GM12878 (cell line): ENCODE data around the gene ERC1. TPM values are rescaled to one million over a fixed set of nuclear protein-coding genes. Genes with fewer than 3 reads are reported as not detected.

Experiments
- ATAC-seq: fragments of 200-7000 bp; cut with Tn5 transposase; 3 replicates; pipeline ENCODE4 v1.9.1; 2020; ENCODE audit warnings: mild to moderate bottlenecking, moderate library complexity
- BruUV-seq: library from RNA; stranded (reverse); fragments of 400-500 nt; replicated peaks from 2 replicates; lab custom pipeline; 2021; lab: Mats Ljungman, UMichigan
- CTCF ChIA-PET: fragments of 300-600 bp; sonication (Branson Sonifier 250); formaldehyde crosslinking; extraction: SDS; loops from one replicate; lab custom pipeline; 2021; ENCODE audit warnings: inconsistent platforms; lab: Yijun Ruan, JAX
- POLR2A ChIA-PET: fragments of 350-600 bp; formaldehyde crosslinking; extraction: SDS; loops from one replicate; lab custom pipeline; 2021; ENCODE audit warnings: inconsistent platforms; lab: Charles Lee
- RAD21 ChIA-PET: fragments of 300-600 bp; sonication (Branson Sonifier 250); formaldehyde crosslinking; loops from one replicate; lab custom pipeline; 2023; ENCODE audit warnings: antibody characterized with exemption; ENCODE audit not compliant: unreplicated experiment; lab: Charles Lee
- SMC1A ChIA-PET: fragments of 300-600 bp; sonication (Branson Sonifier 250); formaldehyde crosslinking; loops from one replicate; lab custom pipeline; 2023; ENCODE audit not compliant: unreplicated experiment, uncharacterized antibody; lab: Charles Lee
- DNase-seq: peaks from one replicate; pipeline ENCODE4 v3.0.0-alpha.2; 2011; ENCODE audit warnings: low read depth, low spot score
- FAIRE-seq: peaks from 3 replicates; lab custom pipeline; 2011; peaks lifted over from hg19 to GRCh38; lab: Jason Lieb, UNC
- H2AFZ ChIP-seq: 2 replicates; pipeline ENCODE4 v1.6.0; 2011; ENCODE audit warnings: low read depth, low read length, control low read depth; ENCODE audit not compliant: control insufficient read depth
- H3K27ac ChIP-seq: 2 replicates; pipeline ENCODE4 v1.5.1; 2011; ENCODE audit warnings: control low read depth; ENCODE audit not compliant: control insufficient read depth, insufficient read depth
- H3K27me3 ChIP-seq, 2 experiments: replicated peaks in 1 of 2; 2 replicates each; pipeline versions ENCODE4 v1.6.0 to v1.6.1; 2011; ENCODE audit warnings: low read length in 1 of 2; ENCODE audit not compliant: control insufficient read depth in 2 of 2, insufficient read depth in 2 of 2
- H3K36me3 ChIP-seq, 2 experiments: 2 replicates each; pipeline ENCODE4 v1.5.1; 2011; ENCODE audit warnings: low read length in 1 of 2; ENCODE audit not compliant: control insufficient read depth in 2 of 2, insufficient read depth in 2 of 2
- H3K4me1 ChIP-seq: 2 replicates; pipeline ENCODE4 v1.6.1; 2011; ENCODE audit warnings: mild to moderate bottlenecking, low read length, moderate library complexity, mixed read lengths; ENCODE audit not compliant: control insufficient read depth, insufficient read depth
- H3K4me2 ChIP-seq: 2 replicates; pipeline ENCODE4 v1.6.0; 2011; ENCODE audit warnings: control low read depth; ENCODE audit not compliant: control insufficient read depth, insufficient read depth
- H3K4me3 ChIP-seq: fragments of 200-600 bp; sonication (generic); 2 replicates; pipeline ENCODE4 v1.5.1; 2016
- H3K79me2 ChIP-seq: 2 replicates; pipeline ENCODE4 v1.6.0; 2011; ENCODE audit warnings: low read length; ENCODE audit not compliant: control insufficient read depth, insufficient read depth
- H3K9ac ChIP-seq: 2 replicates; pipeline ENCODE4 v1.8.0; 2011; ENCODE audit warnings: low read length, control low read depth, mixed read lengths; ENCODE audit not compliant: control insufficient read depth, insufficient read depth
- H3K9me3 ChIP-seq: replicated peaks from 3 replicates; pipeline ENCODE4 v1.5.1; 2011; ENCODE audit warnings: mild to moderate bottlenecking, low read length; ENCODE audit not compliant: control insufficient read depth, insufficient read depth
- H4K20me1 ChIP-seq: 2 replicates; pipeline ENCODE4 v1.6.0; 2011; ENCODE audit not compliant: control insufficient read depth, insufficient read depth
- BRCA1 ChIP-seq: IDR thresholded peaks from 2 replicates; pipeline ENCODE4 v1.6.1; 2011; ENCODE audit warnings: low read depth, low read length, improper control_type of control experiment
- CREB1 ChIP-seq: IDR thresholded peaks from 2 replicates; pipeline ENCODE4 v1.6.1; 2012; ENCODE audit warnings: low read depth, mild to moderate bottlenecking, inconsistent platforms
- EZH2 ChIP-seq: IDR thresholded peaks from 2 replicates; pipeline ENCODE4 v1.6.1; 2012; ENCODE audit warnings: low read depth, mild to moderate bottlenecking, control low read depth, inconsistent platforms, low read length, borderline replicate concordance; ENCODE audit not compliant: control insufficient read depth
- IKZF1 ChIP-seq: fragments of 450-650 bp; conservative IDR thresholded peaks from 2 replicates; pipeline ENCODE4 v1.6.1; 2017; ENCODE audit warnings: antibody characterized with exemption, mild to moderate bottlenecking
- NR2F1 ChIP-seq: fragments of 450-650 bp; conservative IDR thresholded peaks from 2 replicates; pipeline ENCODE4 v1.6.1; 2017; ENCODE audit warnings: mild to moderate bottlenecking
- RCOR1 ChIP-seq: conservative IDR thresholded peaks from 2 replicates; pipeline ENCODE4 v1.6.1; 2012; ENCODE audit warnings: low read depth, low read length, improper control_type of control experiment
- SIN3A ChIP-seq: IDR thresholded peaks from 2 replicates; pipeline ENCODE4 v1.6.1; 2012; ENCODE audit warnings: low read depth, low read length, improper control_type of control experiment
- SP1 ChIP-seq: IDR thresholded peaks from one replicate; pipeline ENCODE4 v1.6.1; 2011; ENCODE audit warnings: low read depth, low read length
- SPI1 ChIP-seq: IDR thresholded peaks from 2 replicates; pipeline ENCODE4 v1.6.1; 2011; ENCODE audit warnings: low read depth, mild to moderate bottlenecking, low read length, moderate library complexity, borderline replicate concordance; ENCODE audit not compliant: insufficient read depth
- WGBS: methylation state at CpG from one replicate; pipeline ENCODE4 v1.1.6; 2016; ENCODE audit warnings: low lambda C conversion rate; ENCODE audit not compliant: insufficient replicate concordance, insufficient coverage; ENCODE audit errors: missing lambda C conversion rate; 5-methylcytosine and 5-hydroxymethylcytosine counted together
- in situ Hi-C: fragments of 300-500 bp; cut with MboI; formaldehyde crosslinking; loops from 9 replicates; pipeline ENCODE4 v1.14.3; 2018; ENCODE audit warnings: mixed read lengths
- intact Hi-C: fragments of 100-400 bp; cut with micrococcal nuclease; formaldehyde crosslinking; loops from one replicate; pipeline ENCODE4 v1.14.2; 2022; ENCODE audit not compliant: unreplicated experiment
- polyA plus RNA-seq, 11 experiments: library from polyadenylated mRNA; depleted of rRNA in 4 of 11; unstranded in 6 of 11; stranded (reverse) in 5 of 11; fragments of >200 nt; fragmentation: Nextera tagmentation in 4 of 11; fragmentation: Illumina TruSeq in 1 of 11; extraction: Ambion mirVana in 4 of 11; extraction: Trizol in 1 of 11; gene quantifications; 1 replicate in 1 of 11; 2 replicates in 10 of 11; pipeline versions ENCODE4 v1.2.1 to v1.2.3, GENCODE V29; 2011 to 2016; ENCODE audit warnings: inconsistent platforms in 2 of 11, missing spikeins in 2 of 11, low read depth in 1 of 11
- total RNA-seq, 4 experiments: library from RNA; depleted of rRNA in 3 of 4; stranded (reverse); fragments of >200 nt in 3 of 4; fragmentation: Illumina TruSeq in 1 of 4; extraction: Trizol in 1 of 4; gene quantifications; 2 replicates each; pipeline versions ENCODE4 v1.2.1 to v1.2.3, GENCODE V29; 2013 to 2021
- TF ChIP-seq, protein P1 (sequence below): fragments of 450-650 bp; IDR thresholded peaks from 2 replicates; pipeline ENCODE4 v1.6.1; 2014; ENCODE audit warnings: mild to moderate bottlenecking

The ERC1 gene
- total and polyA plus RNA-seq, 10 of the 15 experiments (the other 5 are each of a cell fraction or from before 2014, with no cell fraction given), result 0.75 to 8.0 (median 5.0) TPM

DNA sequence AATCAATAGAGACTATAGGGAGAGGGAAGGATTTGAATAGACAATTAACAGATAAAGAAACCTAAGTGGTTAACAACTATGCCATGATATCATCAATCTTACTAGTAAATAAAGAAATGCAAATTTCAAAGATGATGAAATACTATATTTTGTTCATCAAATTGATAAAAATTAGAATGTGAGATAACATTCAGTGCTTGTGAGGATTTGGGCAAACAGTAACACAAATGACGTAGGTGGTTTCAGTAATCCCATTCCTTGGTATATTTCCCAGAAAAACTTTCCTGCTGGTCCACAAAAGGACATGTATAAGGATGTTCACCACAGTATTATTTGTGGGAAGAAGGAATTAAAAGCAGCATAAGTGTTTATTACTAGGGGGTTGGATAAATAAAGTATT is 136.0 kb downstream of the ERC1 start:
- Histone ChIP-seq H3K4me2 (no peak overlapping the region), H3K9ac (no peak overlapping the region), H3K4me3 (no peak overlapping the region), H3K79me2 (no peaks in the 10 kb centered on the region), H4K20me1 (no peaks in the 10 kb centered on the region), H3K27me3 (no peaks in the 10 kb centered on the region), H3K27ac (no peak overlapping the region), H3K36me3 (no peaks in the 10 kb centered on the region), H2AFZ (no peak overlapping the region), H3K4me1 (no peaks in the 10 kb centered on the region), H3K9me3 (no peaks in the 10 kb centered on the region)
- in situ Hi-C loops (no loop called here), intact Hi-C loops (no loop called here)
- ChIA-PET SMC1A (interaction anchor here (1.4 to 1.8 kb wide), 2 partner anchors 9 to 245 kb away, joined by 3 to 7 read pairs; no protein-coding TSS in a partner anchor), CTCF (interaction anchor here (1.7 kb wide), 1 partner anchor 9 kb away, joined by 12 read pairs; no protein-coding TSS in a partner anchor), POLR2A (no interaction called here), RAD21 (interaction anchor here (0.6 to 1.4 kb wide), 2 partner anchors 67 to 279 kb away, joined by 3 read pairs; no protein-coding TSS in a partner anchor)
- ATAC-seq (no peak), FAIRE-seq (no peak), DNase-seq (no peak)
- BruUV-seq, result no TSS peak
- 65% methylated on average over 1 of the region's 1 CpG for WGBS
- no peak for TF ChIP-seq SP1

- H2AFZ ChIP-seq, result no peak overlapping the region
- H3K4me1 ChIP-seq, result no peaks in the 10 kb centered on the region
- no peak overlapping the region for H3K4me2 ChIP-seq
- 34% methylated on average over 3 of the region's 3 CpGs for WGBS
- no TSS peak for BruUV-seq
- ChIA-PET CTCF (interaction anchor here (0.8 to 4.5 kb wide), 4 partner anchors 11 to 453 kb away, joined by 3 to 49 read pairs (median 6); no protein-coding TSS in a partner anchor), POLR2A (interaction anchor here (1.5 kb wide), 1 partner anchor 77 kb away, joined by 4 read pairs; no protein-coding TSS in a partner anchor), SMC1A (interaction anchor here (0.7 to 4.0 kb wide), 8 partner anchors 9 to 612 kb away, joined by 3 to 36 read pairs (median 3); no protein-coding TSS in a partner anchor), RAD21 (interaction anchor here (3.6 kb wide), 1 partner anchor 12 kb away, joined by 23 read pairs; no protein-coding TSS in a partner anchor)
- no peaks in the 10 kb centered on the region for H3K9me3 ChIP-seq
- no peaks in the 10 kb centered on the region for H4K20me1 ChIP-seq
- no peaks in the 10 kb centered on the region for H3K79me2 ChIP-seq
- no peak overlapping the region for H3K4me3 ChIP-seq
- FAIRE-seq (peak; percentile 72), ATAC-seq (peak; percentile 66), DNase-seq (no peak)
- H3K27me3 ChIP-seq, result no peaks in the 10 kb centered on the region
- in situ Hi-C loops (no loop called here), intact Hi-C loops (no loop called here)
- no peaks in the 10 kb centered on the region for H3K36me3 ChIP-seq
- H3K9ac ChIP-seq, result no peak overlapping the region
- no peak overlapping the region for H3K27ac ChIP-seq
- TF ChIP-seq RCOR1, result no peak
- no peak for TF ChIP-seq EZH2
- TF ChIP-seq SPI1, result peak; percentile 47; the same call in 1 of the 2 replicates
- no peak for TF ChIP-seq SIN3A
- 0 out of 2 replicates have a peak, but pooled peaks have one; percentile 25 for TF ChIP-seq IKZF1
- 0 out of 2 replicates have a peak, but pooled peaks have one; percentile 41 for TF ChIP-seq NR2F1
- TF ChIP-seq CREB1, result no peak
- TF ChIP-seq, protein P1, sequence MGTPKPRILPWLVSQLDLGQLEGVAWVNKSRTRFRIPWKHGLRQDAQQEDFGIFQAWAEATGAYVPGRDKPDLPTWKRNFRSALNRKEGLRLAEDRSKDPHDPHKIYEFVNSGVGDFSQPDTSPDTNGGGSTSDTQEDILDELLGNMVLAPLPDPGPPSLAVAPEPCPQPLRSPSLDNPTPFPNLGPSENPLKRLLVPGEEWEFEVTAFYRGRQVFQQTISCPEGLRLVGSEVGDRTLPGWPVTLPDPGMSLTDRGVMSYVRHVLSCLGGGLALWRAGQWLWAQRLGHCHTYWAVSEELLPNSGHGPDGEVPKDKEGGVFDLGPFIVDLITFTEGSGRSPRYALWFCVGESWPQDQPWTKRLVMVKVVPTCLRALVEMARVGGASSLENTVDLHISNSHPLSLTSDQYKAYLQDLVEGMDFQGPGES, result no peak
- TF ChIP-seq BRCA1, result no peak
These were observed 139.1 kb downstream of the ERC1 start for GRCh38 chr12:1130164-1130563.
